Activated CD4-positive, alpha-beta T cell treated with anti-CD3 and anti-CD28 coated beads for 48 hours (primary cell): ENCODE results near the gene UBL4A.

Experiments used
- DNase-seq: peaks from one replicate; pipeline ENCODE4 v3.0.0-alpha.2; 2020

Gene UBL4A

DNA sequence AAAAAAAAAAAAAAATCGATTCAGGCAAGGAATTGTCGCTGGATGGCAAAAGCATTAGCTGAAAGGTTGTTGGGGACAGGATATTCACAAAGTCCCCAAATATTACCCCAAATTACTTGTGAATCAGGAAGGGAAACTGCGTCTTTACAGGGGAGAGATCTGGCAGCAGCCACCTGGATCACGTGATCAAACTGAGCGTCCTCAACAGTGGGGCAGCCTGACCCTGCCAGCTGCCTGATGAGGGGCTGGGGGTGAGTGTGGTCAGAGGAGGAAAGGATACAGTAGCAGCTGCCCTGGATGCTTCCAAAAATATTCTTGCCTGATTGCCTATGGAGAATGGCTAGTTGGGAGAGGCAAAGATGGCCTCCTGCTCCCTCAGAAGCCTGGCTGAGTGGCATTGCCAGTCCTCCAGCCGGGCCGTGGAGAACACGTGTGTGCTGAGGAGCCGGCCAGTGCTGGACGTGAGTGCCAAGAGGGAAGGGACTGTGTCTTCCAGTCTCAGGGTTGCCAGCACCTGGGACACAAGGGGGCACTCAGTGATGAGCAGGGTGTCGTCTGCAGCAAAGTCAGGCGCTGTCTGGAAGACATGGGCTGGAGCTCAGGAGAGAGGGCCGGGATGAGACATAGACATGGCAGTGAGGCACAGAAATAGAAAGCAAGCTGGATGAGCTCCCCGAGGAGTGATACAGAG is 4.4 kb downstream of the UBL4A start:
- no peak for DNase-seq

DNA sequence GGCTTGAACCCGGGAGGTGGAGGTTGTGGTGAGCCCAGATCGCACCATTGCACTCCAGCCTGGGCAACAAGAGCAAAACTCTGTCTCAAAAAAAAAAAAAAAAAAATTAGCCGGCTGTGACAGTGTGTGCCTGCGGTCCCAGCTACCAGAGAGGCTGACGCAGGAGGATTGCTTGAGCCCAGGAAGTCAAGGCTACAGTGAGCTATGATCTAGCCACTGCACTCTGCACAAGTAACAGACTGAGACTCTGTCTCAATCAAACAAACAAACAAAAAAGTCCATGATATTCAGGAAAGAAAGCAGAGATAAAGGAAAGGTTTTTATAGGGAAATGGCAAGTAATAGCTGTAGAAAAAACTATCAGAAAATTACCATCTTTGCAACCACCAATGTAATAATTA is 5.2 kb downstream of the UBL4A start:
- DNase-seq: no peak

DNA sequence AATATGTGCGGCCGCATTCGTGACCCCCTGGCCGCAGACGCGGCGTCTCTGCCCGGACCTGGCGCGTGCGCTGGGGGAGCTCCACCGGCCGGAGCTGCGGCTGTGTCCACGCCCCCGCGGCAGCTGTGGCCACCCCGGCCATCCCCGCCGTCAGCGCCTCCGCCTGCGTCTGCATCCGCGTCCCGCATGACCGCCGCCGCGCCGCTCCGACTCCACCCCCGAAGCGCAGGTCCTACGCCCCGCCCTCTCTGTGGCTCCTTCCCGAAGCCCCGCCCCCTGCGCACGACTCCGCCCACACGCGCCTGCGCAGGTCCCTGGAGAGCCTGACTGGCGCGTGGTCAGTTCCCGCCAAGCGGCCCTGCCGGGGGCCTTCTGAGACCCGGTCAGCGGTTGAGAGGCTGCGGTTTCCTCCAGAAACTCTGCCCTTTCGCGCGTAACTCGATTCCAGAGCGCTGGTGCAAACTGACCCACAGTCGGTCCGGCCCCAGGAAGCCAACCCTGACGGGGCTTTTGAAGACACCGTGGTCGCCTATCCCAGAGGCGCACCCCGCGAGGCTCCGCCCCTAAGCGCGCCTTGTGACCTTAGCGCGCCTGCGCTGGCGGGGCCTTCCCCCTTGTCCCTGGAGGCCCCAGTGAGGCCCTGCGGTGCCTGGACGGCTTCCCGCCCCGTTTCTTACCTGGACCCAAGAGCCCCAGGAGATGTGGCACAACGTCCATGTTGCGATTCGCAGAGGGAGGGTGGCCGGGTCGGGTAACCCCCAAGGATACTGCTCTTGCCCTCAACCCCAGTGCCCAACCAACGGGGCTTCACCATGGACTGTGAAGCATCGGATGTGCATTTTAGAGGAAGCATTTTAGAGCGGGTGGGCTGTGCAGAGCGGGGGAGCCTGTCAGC is 7.4 kb downstream of the UBL4A start, which contains the start of gene LAGE3:
Gene LAGE3 (minus strand): TSS at position 554 of the 895 bp plus-strand sequence. CDS start 366 bp downstream, at position 188.
- peak; percentile 95 for DNase-seq

DNA sequence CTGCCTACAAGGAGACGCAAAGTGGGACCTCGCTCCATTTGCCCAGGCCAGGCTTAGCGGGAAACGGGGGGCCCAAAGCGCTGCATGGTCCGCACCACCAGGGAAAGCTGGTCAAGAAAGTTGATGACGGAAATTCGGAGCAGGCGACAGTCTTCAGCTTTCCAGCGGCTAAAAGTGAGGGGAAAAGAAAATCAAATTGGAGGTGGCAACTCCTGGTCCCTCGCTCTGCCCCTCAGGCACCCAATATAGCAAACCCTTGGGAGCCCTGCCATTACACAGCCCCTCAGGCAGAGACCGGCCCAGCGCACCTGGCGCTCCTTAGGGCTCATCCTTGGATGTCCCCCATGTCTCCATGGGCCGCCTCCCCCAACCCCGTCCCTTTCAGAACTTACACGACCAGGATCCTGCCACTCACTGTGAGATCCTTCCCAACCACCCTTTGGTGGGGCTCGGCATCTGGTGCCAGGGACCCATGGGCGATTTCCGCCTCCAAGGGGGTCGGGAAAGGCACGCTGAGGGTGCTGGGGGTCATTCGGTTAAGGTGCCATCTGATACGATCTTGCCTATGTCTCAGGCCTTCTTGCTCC is 8.4 kb downstream of the UBL4A start:
- no peak for DNase-seq

DNA sequence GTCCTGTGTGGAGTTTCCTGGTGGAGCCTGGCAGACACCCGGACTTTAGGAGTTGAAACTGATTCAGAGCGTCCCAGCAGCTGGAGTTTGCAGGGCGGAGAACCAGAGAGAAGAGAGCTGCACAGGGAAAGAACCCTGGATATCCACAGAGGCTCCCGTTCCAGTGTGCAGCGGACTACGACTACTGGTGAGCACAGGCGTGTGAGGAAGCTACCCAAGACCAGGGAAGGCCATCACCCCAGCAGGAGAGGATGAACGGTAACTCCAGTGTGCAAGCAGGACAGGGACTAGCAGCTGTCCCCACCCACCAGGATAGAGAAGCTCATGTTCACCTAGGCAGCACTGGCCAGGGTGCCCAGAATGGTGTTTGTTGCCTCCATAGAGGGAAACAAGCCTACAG is 9.6 kb downstream of the UBL4A start:
- DNase-seq: no peak

DNA sequence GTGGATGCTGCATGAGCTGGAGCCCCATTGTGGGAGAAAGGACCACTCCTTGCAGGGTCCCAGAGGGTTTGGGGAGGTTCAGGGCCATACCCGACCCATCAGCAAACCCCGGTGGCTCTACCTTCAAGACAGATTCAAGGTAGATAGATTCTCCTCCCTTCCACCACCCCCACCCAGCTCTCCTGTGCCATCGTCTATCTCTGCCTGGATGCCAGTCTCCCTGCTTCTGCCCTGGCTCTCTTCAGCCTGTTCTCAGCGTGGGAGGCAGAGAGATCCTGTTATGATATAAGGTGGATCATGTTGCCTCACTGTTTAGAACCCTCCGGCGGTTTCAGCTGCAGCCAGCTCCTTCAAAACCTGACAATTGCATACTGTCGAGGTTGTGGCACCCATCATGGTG is 12.7 kb downstream of the UBL4A start:
- DNase-seq: no peak

DNA sequence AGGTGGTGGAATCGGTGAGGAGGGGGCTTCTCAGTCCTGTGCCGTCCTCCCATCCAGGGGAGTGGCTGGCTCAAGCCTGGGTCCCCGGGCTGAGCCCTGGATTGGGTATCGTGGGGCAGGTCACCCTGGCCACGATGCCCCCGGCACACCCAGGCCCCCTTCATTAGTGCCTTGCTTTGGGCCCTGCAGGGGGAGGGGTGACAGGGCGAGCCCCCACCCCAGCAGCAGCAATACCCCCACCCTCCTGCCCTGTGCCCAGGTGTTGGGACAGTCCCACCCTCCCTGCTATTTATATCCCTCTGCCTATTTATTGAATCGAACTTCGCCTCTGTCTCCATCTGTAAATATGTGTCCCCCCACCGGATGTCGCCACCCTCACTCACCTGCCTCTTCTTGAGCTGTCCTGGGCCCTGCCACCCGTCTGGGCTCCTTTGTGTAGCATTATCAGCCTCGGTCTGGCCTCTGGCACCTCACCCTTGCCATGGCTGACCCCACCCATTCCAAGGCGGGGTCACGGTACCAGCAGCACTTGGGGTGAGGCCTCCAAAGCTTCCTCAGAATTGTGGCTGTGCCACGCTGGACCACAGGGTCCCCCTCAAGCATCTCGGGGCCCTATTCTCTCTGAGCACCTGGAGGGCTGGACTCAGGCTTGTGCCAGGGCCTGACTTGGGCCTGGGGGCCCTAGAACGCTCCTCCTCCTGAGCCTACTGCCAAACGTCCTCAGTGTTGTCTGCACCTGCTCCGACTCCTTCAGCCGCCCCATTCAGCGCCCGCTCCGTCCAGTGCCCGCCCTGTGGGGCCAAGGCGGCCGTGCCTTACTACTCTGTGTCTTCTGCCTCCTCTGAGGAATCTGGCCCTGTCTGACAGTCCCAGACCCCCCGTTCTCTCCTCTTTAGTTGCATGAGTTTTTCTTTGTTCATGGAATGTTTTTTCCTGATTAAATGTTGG is 13.5 kb downstream of the UBL4A start:
- no peak for DNase-seq

DNA sequence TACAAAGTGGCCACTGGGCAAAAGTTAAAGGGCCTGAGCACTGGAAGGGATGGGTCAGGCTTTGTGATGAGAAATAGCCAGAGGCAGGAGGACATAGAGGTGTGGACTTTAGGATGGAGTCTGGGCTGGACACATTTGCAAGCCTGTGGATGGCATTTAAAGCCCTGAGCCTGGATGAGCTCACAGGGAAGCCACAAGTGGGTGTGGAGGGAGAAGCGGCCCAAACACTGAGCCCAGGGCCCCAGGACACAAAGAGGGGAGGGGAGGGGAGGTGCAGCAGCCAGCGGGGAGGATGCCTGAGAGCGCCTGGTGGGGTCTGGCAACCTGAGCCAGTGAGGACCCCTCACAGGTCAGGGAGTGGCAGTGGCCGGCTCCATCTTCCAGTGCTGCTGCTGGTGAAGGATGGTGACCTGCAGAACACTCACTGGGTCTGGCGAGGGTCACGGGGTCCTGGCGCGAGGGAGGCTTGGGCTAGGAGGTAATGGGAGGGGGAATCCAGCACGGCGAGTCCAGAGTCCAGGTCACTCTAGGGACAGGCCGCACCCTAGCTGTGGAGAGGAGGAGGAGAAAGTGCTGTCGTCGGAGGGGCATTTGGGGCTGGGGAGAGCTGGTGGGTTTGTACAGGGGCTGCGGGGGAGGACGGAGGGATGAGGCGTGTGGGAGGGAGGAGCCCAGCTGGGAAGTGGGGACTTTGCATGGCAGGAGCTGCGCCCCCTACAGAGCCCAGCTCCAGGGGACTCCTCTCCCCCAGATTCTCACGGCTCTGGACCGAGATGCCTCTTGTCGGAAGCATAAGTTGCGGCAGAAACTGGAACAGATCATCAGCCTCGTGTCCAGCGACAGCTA is 14.4 kb downstream of the UBL4A start:
- DNase-seq: no peak

DNA sequence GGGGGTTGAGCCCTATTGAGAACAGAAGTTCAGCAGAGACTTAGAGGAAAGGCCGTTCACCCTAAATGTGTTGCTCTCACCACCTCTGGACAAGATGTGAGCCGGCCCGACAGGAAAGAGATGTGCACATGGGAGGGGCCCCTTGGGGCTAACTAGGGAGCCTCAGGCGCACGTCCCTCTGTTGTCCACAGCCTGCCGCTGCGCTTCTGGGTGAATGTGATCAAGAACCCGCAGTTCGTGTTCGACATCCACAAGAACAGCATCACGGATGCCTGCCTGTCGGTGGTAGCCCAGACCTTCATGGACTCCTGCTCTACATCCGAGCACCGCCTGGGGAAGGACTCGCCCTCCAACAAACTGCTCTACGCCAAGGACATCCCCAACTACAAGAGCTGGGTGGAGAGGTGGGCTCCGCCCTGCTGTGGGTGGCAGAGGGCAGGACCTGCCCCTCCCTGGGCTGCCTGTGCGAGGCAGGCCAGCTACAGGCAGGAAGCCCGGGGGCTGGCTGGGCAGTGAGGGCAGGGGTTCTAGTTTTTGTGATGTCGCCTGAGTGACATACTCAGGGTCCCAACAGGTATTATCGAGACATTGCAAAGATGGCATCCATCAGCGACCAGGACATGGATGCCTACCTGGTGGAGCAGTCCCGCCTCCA is 15.4 kb downstream of the UBL4A start:
- no peak for DNase-seq

DNA sequence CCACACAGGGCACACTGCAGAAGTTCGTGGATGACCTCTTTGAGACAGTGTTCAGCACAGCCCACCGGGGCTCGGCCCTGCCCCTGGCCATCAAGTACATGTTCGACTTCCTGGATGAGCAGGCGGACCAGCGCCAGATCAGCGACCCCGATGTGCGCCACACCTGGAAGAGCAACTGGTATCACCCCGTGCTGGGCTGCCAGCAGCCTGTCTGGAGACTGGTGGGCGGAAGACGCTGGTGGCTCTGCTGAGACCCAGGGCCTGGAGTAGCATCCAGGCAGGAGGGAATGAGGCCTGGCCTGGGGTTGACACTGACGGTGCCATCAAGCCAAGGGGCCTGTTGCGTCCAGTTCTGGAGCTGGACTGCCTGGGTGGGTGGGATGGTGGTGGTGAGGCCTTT is 16.0 kb downstream of the UBL4A start:
- DNase-seq: no peak

DNA sequence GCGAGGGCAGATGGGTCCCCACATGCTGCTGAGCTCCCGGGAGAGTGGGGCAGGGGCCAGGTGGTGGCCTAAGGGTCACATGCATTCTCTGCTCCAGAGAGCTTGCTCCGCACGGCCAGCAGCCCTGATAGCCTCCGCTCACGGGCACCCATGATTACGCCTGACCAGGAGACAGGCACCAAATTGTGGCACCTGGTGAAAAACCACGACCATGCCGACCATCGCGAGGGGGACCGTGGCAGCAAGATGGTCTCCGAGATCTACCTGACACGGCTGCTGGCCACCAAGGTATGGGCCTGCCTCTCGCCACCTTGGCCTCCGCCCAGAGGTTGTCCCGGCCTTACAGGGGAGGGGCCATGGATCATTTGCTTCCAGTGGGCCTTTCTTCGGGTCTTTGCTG is 16.5 kb downstream of the UBL4A start:
- DNase-seq: no peak

DNA sequence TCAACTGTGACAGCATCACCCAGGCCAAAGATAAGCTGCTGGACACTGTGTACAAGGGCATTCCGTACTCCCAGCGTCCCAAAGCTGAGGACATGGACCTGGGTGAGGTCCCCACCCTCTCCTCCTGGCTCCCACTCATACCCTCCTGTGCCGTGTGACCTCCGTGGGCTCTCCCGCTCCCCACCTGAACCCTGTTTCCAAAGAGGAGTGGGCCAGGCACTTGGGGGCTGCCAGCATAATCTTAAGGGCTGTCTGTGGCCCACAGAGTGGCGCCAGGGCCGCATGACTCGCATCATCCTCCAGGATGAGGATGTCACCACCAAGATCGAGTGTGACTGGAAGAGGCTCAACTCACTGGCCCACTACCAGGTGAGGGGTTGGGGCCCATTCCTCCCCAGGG is 17.3 kb downstream of the UBL4A start:
- no peak for DNase-seq

DNA sequence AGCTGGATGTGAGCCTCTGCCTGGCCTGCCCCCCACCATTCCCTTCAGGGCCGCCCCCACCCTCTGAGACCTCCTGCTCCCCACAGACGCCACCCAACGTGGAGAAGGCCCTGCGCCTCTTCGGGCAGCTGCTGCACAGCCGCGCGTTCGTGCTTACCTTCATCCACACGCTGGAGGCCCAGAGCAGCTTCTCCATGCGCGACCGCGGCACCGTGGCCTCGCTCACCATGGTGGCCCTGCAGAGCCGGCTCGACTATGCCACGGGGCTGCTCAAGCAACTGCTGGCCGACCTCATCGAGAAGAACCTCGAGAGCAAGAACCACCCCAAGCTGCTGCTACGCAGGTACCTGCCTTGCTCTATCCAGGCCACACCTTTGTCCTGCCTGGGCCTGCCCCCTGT is 18.2 kb downstream of the UBL4A start:
- no peak for DNase-seq

DNA sequence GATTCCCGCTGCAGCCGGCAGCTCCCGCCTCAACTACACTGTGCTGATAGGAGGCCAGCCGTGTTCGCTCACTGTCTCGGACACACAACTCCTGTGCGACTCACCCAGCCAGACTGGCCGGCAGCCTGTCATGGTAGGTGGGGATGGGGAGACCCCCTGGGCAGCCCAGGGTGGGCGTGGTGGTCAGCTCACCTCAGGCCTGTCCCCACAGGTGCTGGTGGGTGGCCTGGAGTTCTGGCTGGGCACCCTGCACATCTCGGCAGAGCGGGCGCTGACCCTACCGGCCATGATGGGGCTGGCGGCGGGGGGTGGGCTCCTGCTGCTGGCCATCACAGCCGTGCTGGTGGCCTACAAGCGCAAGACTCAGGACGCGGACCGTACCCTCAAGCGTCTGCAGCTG is 18.9 kb downstream of the UBL4A start:
- DNase-seq: no peak

DNA sequence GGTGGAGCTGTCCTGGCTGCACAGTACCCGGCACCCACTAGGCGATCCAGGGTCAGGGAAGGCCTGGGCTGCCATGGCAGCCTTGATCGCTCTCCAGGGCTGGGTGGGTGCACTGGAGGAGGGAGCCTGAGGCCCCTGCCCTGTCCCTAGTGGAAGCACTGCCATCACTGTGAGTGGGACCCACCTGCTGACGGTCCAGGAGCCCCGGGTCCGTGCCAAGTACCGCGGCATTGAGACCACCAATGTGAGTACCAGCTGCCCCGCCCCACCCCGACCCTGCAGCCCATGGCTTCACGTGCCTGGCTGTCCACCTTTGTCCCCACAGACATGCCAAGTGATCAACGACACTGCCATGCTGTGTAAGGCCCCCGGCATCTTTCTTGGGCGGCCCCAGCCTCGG is 19.5 kb downstream of the UBL4A start:
- DNase-seq: no peak

DNA sequence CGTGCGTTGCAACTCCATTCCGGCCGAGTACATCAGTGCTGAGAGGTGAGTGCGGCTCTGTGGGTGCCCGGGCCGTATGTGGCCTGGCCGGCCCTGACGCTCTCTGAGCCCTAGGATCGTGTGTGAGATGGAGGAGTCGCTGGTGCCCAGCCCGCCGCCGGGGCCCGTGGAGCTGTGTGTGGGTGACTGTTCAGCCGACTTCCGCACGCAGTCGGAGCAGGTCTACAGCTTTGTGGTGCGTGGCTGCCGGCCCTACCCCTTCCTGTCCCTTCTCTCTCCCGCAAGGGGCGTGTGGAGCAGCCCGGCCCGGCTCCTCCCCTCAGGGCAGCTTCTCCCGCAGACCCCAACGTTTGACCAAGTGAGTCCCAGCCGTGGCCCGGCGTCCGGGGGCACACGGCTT is 20.4 kb downstream of the UBL4A start:
- DNase-seq: no peak

DNA sequence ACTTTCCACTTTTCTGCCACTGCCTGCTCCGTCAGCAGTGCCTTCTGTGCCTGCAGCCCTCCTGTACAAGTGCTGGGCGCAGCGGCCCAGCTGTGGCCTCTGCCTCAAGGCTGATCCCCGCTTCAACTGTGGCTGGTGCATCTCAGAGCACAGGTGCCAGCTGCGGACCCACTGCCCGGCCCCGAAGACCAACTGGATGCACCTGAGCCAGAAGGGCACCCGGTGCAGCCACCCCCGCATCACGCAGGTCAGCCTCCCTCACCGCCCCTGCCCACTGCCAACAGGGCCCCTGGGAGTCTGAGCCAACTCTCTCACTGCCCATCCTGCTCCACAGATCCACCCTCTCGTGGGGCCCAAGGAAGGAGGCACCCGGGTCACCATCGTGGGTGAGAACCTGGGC is 20.8 kb downstream of the UBL4A start:
- DNase-seq: no peak

DNA sequence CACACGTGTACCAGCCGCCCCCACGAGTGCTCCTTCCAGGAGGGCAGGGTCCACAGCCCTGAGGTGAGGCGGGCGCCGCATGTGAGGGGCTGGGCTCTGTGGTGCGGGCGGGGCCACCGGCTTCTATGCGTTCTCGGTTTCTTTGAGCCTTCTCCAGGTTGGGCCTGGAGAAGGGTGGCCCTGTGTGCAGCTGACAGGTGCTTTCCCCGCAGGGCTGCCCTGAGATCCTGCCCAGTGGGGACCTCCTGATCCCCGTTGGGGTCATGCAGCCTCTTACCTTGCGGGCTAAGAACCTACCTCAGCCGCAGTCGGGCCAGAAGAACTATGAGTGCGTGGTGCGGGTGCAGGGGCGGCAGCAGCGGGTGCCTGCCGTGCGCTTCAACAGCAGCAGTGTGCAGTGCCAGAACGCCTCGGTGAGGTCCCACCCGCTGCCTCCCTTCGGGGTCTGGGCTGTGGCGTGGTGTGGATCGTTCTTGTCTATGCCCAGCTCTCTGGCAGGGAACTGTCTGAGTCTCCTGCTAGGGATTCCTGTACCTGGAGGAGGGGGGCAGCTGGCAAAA is 21.5 kb downstream of the UBL4A start:
- DNase-seq: no peak

DNA sequence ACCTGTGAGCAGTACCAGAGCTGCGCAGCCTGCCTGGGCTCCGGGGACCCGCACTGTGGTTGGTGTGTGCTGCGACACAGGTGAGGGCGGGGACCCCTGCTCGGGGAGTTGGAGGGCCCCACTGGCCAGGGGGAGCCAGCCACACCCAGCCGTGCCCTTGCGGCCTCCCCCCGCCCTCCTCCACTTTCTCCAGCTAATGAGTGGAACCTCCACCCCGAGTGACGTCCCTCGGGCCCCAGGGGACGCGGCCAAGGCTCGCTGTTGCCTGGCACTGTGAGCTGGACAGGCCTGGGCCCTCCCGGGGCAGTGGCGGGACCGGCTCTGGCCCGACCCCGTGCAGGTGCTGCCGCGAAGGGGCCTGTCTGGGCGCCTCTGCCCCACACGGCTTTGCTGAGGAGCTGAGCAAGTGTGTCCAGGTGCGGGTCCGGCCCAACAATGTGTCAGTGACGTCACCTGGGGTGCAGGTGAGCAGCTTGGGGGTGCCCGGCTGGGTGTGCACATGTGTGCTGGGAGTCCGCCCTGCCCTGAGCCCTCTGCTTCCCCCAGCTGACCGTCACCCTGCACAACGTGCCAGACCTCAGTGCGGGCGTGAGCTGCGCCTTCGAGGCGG is 22.7 kb downstream of the UBL4A start:
- no peak for DNase-seq

DNA sequence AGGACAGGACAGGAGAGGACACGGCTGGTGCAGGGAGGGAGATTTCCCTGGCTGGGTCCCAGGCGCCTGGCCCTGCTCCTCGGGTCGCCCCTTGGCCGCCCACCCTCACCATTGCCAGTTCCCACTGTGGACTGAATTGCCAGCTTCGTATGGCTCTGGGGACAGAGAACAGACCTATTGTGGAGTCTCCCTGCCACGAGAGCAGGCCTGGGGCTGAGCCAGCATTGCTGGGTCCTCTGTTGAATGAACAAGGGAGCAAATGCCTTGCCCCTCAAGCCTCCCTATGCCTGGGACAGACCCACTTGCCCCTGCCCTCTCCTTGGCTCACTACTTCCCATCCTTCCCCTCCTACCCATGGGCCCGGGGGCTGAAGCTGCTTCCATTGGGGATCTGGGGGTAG is 24.0 kb downstream of the UBL4A start:
- no peak for DNase-seq

DNA sequence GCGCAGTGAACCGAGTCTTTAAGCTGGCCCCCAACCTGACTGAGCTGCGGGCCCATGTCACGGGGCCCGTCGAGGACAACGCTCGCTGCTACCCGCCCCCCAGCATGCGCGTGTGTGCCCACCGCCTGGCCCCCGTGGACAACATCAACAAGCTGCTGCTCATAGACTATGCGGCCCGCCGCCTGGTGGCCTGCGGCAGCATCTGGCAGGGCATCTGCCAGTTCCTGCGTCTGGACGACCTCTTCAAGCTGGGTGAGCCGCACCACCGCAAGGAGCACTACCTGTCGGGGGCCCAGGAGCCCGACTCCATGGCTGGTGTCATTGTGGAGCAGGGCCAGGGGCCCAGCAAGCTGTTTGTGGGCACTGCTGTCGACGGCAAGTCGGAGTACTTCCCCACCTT is 26.1 kb downstream of the UBL4A start:
- DNase-seq: no peak
